AG09319 (cell line): Measurements from ENCODE around the gene MRGPRD.

ENCODE experiments used
- DNase-seq: peaks from one replicate; pipeline ENCODE4 v3.0.0-alpha.2; 2010; ENCODE audit warnings: low read depth; ENCODE audit errors: extremely low read depth
- CTCF ChIP-seq: IDR thresholded peaks from 2 replicates; pipeline ENCODE4 v1.5.1; 2011; ENCODE audit warnings: low read depth, mild to moderate bottlenecking, inconsistent platforms, low read length, moderate library complexity

MRGPRD gene

GRCh38 chr11:68959465-68960293, 21.1 kb downstream of the MRGPRD start:
- TF ChIP-seq CTCF, result no peak
- DNase-seq, result no peak

- DNase-seq, result no peak
- no peak for TF ChIP-seq CTCF
These were observed 22.6 kb downstream of the MRGPRD start for GRCh38 chr11:68958211-68958610.

GRCh38 chr11:68956547-68957254, 24.1 kb downstream of the MRGPRD start:
- no peak for DNase-seq
- TF ChIP-seq CTCF, result no peak

DNA sequence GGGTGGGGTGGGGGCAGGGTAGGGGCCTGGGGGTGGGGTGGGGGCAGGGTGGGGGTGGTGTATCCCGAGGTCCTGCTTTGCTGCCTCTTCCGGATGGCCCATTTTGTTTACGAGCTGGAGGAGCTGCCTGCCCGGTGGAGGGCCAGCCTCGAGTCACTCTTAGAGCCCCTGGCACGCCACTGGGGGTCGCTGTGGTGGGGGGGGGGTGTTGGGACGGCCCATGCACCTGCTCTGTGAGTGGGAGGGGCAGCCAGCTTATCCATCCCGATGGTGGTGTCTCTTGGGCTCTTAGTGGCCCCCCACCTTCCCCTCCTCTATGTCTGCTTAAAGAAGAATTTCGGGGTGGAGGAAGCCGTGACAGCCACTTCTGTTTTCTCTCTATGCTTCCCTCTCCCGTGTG, 24.6 kb downstream of the MRGPRD start:
- DNase-seq, result no peak
- peak; percentile 9; the same call in 1 of the 2 replicates for TF ChIP-seq CTCF

- DNase-seq, result no peak
- no peak; the same call in 1 of the 2 replicates for TF ChIP-seq CTCF
These were observed 25.2 kb downstream of the MRGPRD start for GRCh38 chr11:68955607-68955958.

DNA sequence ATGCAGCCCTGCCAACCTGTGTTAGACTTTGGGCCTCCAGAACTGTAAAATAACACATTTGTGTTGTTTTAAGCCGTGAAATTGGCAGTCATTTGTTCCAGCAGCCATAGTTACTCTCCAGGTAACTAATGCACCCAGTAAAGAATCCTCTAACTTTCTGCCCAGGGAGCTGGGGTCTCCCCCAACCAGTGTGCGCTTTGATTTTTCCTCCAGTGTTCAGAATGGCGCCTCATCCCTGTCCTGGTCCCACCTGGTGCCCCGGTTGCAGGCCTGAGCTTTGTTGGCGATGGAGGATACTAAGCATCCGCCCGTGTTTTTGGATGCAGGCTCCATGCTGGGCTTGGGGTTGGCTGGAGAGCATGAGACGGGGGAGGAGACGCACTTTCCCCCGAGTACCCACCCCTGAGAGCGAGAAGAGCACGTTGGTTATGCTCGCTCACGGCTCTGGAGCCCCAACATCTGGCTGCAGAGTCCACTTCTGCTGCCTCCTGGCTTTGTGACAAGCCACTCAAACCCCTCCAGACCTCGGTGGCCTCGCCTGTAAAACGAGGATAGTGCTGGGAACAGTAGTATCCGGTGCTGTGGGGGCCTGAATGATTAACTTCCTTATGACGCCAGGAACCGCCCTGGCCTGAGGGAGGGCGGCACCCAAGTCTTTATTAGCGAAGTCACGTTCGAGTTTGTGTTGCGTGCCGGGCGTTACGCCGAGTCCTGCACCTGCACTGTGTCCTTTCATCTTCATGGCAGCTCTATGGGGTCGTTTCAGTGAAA, 25.8 kb downstream of the MRGPRD start:
- no peak for TF ChIP-seq CTCF
- DNase-seq, result no peak
